Fibroblast of lung (primary cell): ENCODE measurements around the gene ANKS1B. TPM values are rescaled to one million over a fixed set of nuclear protein-coding genes. Genes with fewer than 3 reads are reported as not detected.

Experiments used
- DNase-seq, 2 donors: peaks; one replicate each; pipeline versions ENCODE4 v3.0.0 to v3.0.0-alpha.2; 2010; ENCODE audit warnings: low read depth in 2 of 2
- H2AFZ ChIP-seq: 2 replicates; pipeline ENCODE4 v1.5.1; 2012; ENCODE audit warnings: low read length, control low read depth, inconsistent platforms
- H3K27ac ChIP-seq: 2 replicates; pipeline ENCODE4 v1.5.1; 2011; ENCODE audit warnings: low read length, control low read depth; ENCODE audit not compliant: insufficient read depth
- H3K27me3 ChIP-seq: 2 replicates; pipeline ENCODE4 v1.5.1; 2011; ENCODE audit warnings: mild to moderate bottlenecking, low read length; ENCODE audit not compliant: control insufficient read depth, insufficient read depth
- H3K36me3 ChIP-seq: 2 replicates; pipeline ENCODE4 v1.5.1; 2011; ENCODE audit warnings: low read length; ENCODE audit not compliant: control insufficient read depth, insufficient read depth
- H3K4me1 ChIP-seq: 2 replicates; pipeline ENCODE4 v1.5.1; 2011; ENCODE audit warnings: low read length; ENCODE audit not compliant: control insufficient read depth, insufficient read depth; ENCODE audit errors: extremely low read depth
- H3K4me2 ChIP-seq: 2 replicates; pipeline ENCODE4 v1.5.1; 2011; ENCODE audit warnings: low read length, control low read depth; ENCODE audit not compliant: insufficient read depth; ENCODE audit errors: extremely low read depth
- H3K4me3 ChIP-seq, 4 experiments: fragments of 200-600 bp in 1 of 4; sonication (generic) in 1 of 4; replicated peaks in 1 of 4; 2 replicates each; pipeline ENCODE4 v1.5.1; 2011 to 2016; ENCODE audit warnings: low read length in 4 of 4, low read depth in 3 of 4, mild to moderate bottlenecking in 3 of 4, control low read depth in 2 of 4, inconsistent platforms in 1 of 4, mixed read lengths in 1 of 4; ENCODE audit not compliant: insufficient read depth in 1 of 4; ENCODE audit errors: control extremely low read depth in 1 of 4
- H3K79me2 ChIP-seq: 2 replicates; pipeline ENCODE4 v1.5.1; 2012; ENCODE audit warnings: mild to moderate bottlenecking, low read length, inconsistent platforms; ENCODE audit not compliant: control insufficient read depth, insufficient read depth
- H3K9ac ChIP-seq: 2 replicates; pipeline ENCODE4 v1.5.1; 2011; ENCODE audit warnings: mild to moderate bottlenecking, low read length, control low read depth; ENCODE audit not compliant: insufficient read depth
- H3K9me3 ChIP-seq: 2 replicates; pipeline ENCODE4 v1.5.1; 2012; ENCODE audit warnings: low read depth, low read length; ENCODE audit not compliant: control insufficient read depth, insufficient read depth
- H4K20me1 ChIP-seq: 2 replicates; pipeline ENCODE4 v1.5.1; 2011; ENCODE audit warnings: low read length; ENCODE audit not compliant: control insufficient read depth, insufficient read depth; ENCODE audit errors: extremely low read depth
- EZH2 ChIP-seq: IDR thresholded peaks from 2 replicates; pipeline ENCODE4 v1.5.1; 2012; ENCODE audit warnings: low read length, control low read depth, mild to moderate bottlenecking; ENCODE audit errors: missing control alignments
- polyA plus RNA-seq, 2 donors: library from polyadenylated mRNA; depleted of rRNA in 1 of 2; stranded (reverse) in 1 of 2; unstranded in 1 of 2; fragments of >200 nt; gene quantifications; 2 replicates each; pipeline ENCODE4 v1.2.1, GENCODE V29; 2011 to 2012; ENCODE audit warnings: missing spikeins in 1 of 2
- total RNA-seq: library from RNA; depleted of rRNA; stranded (reverse); fragments of >200 nt; gene quantifications from 2 replicates; pipeline ENCODE4 v1.2.1, GENCODE V29; 2014
- TF ChIP-seq, protein P1 (sequence below), 2 donors: IDR thresholded peaks in 1 of 2; conservative IDR thresholded peaks in 1 of 2; 1 replicate in 1 of 2; 2 replicates in 1 of 2; pipeline ENCODE4 v1.5.1; 2011 to 2012; ENCODE audit warnings: low read length in 2 of 2, control low read depth in 1 of 2, inconsistent platforms in 1 of 2, low read depth in 1 of 2, mild to moderate bottlenecking in 1 of 2

The ANKS1B gene
- total and polyA plus RNA-seq, 2 donors (not counting 1 experiment from before 2014, with no cell fraction given): 0.11 to 0.83 TPM

DNA sequence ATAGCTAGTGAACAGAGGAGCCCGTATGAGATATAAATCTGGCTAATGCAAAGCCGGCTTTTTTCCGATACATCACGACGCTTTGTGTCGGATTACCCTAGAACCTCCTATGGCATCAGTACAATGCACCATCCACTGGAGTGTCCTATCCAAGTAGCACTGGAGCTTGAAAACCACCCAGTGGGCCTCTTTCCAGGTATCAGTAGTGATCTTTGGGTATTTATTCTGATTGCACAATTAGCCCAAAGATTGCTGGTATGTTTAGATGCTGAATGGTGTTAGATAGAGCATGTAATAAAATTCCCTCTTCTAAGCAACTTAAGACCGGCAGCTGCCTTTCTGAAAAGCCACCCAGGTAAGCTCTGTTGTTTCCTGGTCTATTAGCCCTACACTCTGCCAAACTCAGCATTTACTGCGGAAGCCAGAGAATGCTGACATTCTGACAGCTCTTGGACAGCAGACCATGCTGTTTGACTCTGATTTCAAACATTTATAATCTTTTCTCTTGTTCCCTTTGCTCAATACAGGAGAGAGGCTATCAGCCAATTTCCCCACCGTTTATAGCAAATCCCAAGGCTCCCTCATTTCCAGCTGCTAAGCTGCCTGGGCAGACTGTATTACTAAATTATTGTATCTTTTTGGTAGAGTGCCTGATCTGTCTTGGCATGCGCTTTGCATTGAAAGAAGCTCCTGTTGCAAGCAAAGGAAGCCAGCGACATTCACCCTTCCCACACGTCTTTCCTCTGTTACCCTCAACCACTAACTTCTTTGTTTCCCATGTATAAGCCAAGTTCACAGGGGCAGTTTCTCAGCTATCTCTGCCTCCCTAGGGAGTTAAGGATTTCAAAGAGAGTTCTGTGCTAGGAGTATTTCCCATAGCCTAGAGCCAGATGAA is 725.4 kb downstream of the ANKS1B start:
- H3K9ac ChIP-seq: no peak overlapping the region
- H3K79me2 ChIP-seq: no peaks in the 10 kb centered on the region
- H3K4me3 ChIP-seq: no peak overlapping the region
- TF ChIP-seq, protein P1, sequence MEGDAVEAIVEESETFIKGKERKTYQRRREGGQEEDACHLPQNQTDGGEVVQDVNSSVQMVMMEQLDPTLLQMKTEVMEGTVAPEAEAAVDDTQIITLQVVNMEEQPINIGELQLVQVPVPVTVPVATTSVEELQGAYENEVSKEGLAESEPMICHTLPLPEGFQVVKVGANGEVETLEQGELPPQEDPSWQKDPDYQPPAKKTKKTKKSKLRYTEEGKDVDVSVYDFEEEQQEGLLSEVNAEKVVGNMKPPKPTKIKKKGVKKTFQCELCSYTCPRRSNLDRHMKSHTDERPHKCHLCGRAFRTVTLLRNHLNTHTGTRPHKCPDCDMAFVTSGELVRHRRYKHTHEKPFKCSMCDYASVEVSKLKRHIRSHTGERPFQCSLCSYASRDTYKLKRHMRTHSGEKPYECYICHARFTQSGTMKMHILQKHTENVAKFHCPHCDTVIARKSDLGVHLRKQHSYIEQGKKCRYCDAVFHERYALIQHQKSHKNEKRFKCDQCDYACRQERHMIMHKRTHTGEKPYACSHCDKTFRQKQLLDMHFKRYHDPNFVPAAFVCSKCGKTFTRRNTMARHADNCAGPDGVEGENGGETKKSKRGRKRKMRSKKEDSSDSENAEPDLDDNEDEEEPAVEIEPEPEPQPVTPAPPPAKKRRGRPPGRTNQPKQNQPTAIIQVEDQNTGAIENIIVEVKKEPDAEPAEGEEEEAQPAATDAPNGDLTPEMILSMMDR (conservative IDR thresholded peaks at IDR 0.05 in 1 of 2, IDR thresholded peaks at IDR 0.05 in 1 of 2; ENCODE audit: low read depth in 1 of 2, low read length in 2 of 2): no peak
- no peak for TF ChIP-seq EZH2
- H3K27ac ChIP-seq: no peak overlapping the region
- no peaks in the 10 kb centered on the region for H3K9me3 ChIP-seq
- DNase-seq: peak in 1 of 2 donors; percentile 29
- H3K36me3 ChIP-seq: no peaks in the 10 kb centered on the region
- H3K27me3 ChIP-seq: no peaks in the 10 kb centered on the region
- no peak overlapping the region for H2AFZ ChIP-seq
- H3K4me2 ChIP-seq: no peak overlapping the region
- no peaks in the 10 kb centered on the region for H3K4me1 ChIP-seq
- no peaks in the 10 kb centered on the region for H4K20me1 ChIP-seq

DNA sequence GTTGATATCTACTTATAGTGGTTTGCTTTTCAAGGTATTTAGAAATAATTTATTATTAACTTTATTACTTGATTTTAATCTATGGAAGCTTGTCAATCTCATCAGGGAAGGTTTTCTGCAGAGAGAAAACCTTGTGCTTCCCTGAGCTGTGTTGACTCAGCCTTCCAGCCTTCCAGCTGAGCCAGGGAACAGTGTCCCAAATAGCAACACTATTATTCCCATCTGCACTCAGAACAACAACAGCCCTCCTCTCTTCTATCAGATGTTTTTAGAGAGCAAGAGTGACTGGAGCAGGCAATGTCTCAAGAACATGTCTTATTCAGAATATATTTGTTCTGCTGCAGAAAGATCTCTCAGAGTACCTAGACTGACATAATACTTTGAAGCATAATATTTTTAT is 727.1 kb downstream of the ANKS1B start:
- Histone ChIP-seq H3K27ac (no peak overlapping the region), H3K36me3 (no peaks in the 10 kb centered on the region), H3K9me3 (no peaks in the 10 kb centered on the region), H3K79me2 (no peaks in the 10 kb centered on the region), H3K4me3 (no peak overlapping the region), H3K27me3 (no peaks in the 10 kb centered on the region), H3K4me1 (no peaks in the 10 kb centered on the region), H3K9ac (no peak overlapping the region), H4K20me1 (no peaks in the 10 kb centered on the region), H3K4me2 (no peak overlapping the region), H2AFZ (no peak overlapping the region)
- TF ChIP-seq, protein P1 (conservative IDR thresholded peaks at IDR 0.05 in 1 of 2, IDR thresholded peaks at IDR 0.05 in 1 of 2; ENCODE audit: low read depth in 1 of 2, low read length in 2 of 2): no peak
- TF ChIP-seq EZH2: no peak
- no peak for DNase-seq

DNA sequence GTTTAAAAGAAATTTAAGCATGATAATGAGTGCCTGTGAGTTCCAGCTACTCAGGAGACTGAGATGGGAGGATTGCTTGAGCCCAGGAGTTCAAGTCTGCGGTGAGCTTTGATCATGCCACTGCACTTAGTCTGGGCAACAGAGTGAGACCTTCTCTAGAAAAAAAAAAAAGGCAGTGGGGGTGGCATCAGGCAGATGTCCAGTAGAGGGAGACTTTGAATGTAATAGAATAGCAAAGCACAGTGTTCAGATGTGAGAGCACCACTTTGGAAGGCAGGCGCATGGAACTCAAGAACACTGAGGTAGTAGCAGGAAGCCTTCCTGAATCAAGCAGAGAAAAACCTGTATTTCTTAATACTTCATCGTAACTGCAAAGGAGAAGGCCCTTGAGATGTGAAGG is 731.7 kb downstream of the ANKS1B start:
- no peak for DNase-seq

More for the DNA sequence above, 731.7 kb downstream of the ANKS1B start:
- no peak overlapping the region for H3K4me2 ChIP-seq
- H4K20me1 ChIP-seq: no peaks in the 10 kb centered on the region
- no peaks in the 10 kb centered on the region for H3K4me1 ChIP-seq
- H3K27me3 ChIP-seq: no peaks in the 10 kb centered on the region
- H2AFZ ChIP-seq: no peak overlapping the region
- H3K4me3 ChIP-seq: no peak overlapping the region
- no peaks in the 10 kb centered on the region for H3K9me3 ChIP-seq
- TF ChIP-seq EZH2: no peak
- TF ChIP-seq, protein P1 (conservative IDR thresholded peaks at IDR 0.05 in 1 of 2, IDR thresholded peaks at IDR 0.05 in 1 of 2; ENCODE audit: low read depth in 1 of 2, low read length in 2 of 2): no peak
- H3K79me2 ChIP-seq: no peaks in the 10 kb centered on the region
- no peak overlapping the region for H3K9ac ChIP-seq
- H3K27ac ChIP-seq: no peak overlapping the region
- H3K36me3 ChIP-seq: no peaks in the 10 kb centered on the region
